IPS-18c (cell line): ENCODE measurements around the gene C2CD2.

Source experiments
- H3K4me3 ChIP-seq: 2 replicates; pipeline ENCODE4 v1.7.0; 2013; ENCODE audit warnings: low read depth, mild to moderate bottlenecking, low read length, moderate library complexity; ENCODE audit not compliant: insufficient read depth
- H3K9me3 ChIP-seq: one replicate; pipeline ENCODE4 v1.6.1; 2013; ENCODE audit warnings: mild to moderate bottlenecking, low read length, moderate library complexity; ENCODE audit not compliant: control insufficient read depth, insufficient read depth

C2CD2 gene

DNA sequence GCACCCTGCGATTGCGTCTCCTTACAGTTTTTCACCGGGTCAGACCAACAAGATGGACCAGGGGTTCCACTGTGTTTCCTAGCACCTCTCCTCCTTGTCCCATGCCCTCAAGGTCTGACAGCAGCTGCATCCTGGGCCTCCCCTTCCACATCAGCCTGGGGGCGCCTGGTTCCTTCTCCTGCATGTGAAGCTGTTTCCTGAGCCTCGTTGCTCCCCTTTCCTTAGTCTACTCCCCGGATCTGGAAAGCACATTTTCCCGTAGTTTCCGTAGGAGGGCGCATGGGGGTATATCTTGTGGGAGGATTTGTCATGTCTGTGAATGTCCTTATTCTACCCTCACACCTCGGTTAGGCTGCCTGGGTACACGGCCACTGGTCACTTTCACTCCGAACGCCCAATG, 80.8 kb downstream of the C2CD2 start:
- H3K9me3 ChIP-seq = no peaks in the 10 kb centered on the region
- no peak overlapping the region for H3K4me3 ChIP-seq

DNA sequence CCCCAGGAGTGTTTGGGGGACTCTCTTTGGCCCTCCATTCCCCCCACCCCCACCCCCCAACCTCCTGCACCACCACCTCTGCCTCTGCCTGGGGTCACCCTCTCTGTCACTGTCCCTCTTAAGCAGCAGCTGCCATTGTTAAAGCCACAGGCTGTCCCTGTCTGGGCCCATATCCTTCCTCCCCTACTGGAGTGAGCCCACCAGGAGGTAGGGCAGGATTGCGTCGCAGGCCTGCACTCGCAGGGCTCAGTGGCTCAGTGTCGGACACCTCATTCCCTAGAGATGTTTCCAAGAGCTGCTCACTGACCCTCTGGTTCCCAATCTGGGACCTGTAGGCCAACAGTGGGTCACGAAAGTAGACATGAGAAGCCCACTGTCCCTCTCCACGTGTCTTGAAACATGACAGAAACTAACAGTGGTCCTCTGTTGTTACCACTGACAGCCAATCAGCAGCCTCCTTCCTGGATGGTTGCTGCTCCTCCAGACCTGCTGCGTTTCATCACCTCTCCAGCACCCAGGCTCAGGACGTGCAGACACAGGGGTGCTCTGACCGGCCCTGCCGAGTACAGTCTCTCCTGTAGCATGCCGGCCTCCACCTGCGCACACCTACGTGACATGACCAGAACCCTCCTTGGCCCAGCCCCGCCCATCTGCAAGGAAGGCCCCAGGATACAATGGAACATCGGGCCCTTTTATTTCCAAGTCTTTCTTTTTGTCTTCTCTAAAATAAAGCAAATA, 82.4 kb downstream of the C2CD2 start:
- H3K9me3 ChIP-seq = no peaks in the 10 kb centered on the region

DNA sequence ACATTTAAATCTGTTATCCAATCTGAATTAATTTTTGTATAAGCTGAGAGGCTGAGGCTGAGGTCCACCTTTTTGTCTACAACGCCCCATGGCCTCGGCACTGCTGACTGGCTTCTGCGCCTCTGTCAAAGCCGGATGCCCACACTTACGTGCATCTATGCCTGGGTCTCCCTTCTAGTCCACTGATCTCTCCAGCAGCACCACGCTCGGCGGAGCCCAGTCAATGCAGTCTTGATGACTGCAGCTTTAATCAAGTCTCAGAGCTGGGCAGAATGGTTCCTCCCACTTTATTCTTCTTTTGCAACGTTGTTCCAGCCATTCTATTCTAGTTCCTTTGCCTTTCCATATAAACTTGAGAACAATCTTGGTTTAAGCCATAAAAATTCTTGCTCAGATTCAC, 84.0 kb downstream of the C2CD2 start:
- no peak overlapping the region for H3K4me3 ChIP-seq
- no peaks in the 10 kb centered on the region for H3K9me3 ChIP-seq

More for the DNA sequence above, 82.4 kb downstream of the C2CD2 start:
- H3K4me3 ChIP-seq = no peak overlapping the region

DNA sequence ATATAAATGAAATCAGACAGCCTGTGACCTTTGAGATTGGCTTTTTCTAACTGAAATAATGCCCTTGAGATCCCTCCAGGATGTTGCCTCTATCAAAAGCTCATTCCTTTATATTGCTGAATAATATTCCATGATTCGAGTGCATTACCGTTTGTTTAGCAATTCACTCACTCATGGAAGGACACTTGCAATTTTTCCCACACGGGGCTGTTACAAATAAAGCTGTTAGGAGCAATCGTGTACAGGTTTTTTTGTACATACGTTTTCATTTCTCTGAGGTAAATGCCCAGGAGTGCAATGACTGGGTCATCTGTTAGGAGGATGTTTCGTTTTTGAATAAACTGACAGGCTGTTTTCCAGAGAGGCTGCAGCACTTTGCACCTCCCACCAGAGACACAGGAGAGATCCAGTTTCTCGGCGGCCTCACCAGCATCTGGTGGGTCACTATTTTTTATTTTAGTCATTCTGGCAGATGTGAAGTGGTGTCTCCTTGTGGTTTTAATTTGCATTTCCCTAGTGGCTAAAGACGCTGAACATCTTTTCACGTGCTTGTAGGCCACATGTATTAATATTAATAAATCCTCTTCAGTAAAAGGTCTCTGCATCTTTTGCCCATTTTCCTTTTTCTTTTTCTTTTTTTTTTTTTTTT, 85.6 kb downstream of the C2CD2 start:
- Histone ChIP-seq H3K4me3 (no peak overlapping the region), H3K9me3 (peaks cover 3% of the 10 kb centered on the region)

DNA sequence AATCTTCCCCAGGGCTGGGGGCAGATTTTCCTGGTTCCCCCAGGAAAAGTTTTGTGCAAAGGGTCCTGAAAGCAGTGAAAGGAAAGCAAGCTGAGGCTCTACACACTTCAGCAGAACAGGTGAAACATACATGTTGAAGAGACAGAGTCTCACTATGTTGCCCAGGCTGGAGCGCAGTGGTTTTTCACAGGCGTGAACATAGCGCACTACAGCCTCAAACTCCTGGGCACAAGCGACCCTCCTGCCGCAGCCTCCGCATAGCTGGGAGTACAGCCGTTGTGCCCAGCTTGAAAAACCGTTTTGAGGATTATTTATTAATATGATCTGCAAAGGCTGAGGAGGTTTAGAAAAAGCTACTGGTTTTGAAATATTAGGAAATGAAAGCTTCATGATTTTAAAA, 86.5 kb downstream of the C2CD2 start:
- Histone ChIP-seq H3K4me3 (no peak overlapping the region), H3K9me3 (peaks cover 3% of the 10 kb centered on the region)

DNA sequence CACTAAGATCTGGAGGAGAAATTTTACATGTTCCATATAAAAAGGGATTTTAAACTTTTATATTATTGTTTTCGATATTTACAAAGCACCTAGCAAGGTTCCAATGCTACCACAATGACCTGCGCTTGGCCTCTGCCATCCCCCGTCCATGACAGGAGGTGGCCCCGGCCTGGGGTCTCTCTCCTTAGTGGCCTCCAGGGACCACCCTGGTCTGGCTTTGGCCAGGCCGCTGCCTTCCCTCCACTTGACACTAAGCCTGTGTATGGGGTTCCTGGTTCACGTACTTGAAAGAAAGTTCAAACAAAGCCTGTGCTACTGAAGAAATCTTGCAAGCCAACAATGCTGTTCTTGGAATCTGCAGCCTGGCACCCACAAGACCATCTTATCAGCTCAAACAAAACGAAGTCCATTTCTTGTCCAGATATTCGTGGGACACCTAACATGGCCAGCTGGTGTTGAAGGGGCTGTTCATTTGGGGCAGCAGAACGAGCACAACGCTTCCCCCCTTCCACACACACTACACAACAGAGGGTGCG, 87.5 kb downstream of the C2CD2 start:
- Histone ChIP-seq H3K4me3 (no peak overlapping the region), H3K9me3 (peaks cover 3% of the 10 kb centered on the region)

DNA sequence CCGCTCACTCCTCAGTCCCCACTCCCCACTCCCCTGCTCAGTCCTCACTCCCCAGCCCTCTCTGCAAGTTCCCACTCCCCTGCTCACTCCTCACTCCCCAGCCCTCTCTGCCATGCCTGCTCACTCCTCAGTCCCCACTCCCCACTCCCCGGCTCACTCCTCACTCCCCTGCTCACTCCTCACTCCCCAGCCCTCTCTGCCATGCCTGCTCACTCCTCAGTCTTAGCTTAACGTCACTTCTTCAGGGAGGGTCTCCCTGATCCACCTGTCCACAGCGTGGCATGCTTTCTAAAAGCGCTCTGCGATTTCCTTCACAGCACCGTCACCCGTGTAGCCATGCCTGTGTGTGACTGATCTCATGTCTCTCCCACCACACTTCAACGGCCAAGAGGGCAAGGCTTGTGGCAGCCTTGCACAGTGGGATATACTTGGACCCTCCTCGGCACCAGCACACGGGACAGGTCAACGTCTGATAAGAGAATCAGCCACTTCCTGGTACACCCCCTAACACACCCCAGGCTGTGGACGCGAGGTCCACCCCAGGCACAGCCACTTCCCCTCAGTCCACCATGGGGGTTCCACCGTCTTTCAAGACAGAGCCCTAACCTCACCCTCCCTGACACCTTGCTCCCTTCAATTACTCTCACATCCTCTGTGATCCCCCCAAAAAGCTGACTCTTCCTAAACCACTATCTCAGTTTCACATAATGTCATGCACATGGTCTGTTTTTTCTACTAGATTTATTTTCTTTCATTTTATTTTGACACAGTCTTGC, 88.6 kb downstream of the C2CD2 start:
- Histone ChIP-seq H3K9me3 (peaks cover 5% of the 10 kb centered on the region), H3K4me3 (no peak overlapping the region)

DNA sequence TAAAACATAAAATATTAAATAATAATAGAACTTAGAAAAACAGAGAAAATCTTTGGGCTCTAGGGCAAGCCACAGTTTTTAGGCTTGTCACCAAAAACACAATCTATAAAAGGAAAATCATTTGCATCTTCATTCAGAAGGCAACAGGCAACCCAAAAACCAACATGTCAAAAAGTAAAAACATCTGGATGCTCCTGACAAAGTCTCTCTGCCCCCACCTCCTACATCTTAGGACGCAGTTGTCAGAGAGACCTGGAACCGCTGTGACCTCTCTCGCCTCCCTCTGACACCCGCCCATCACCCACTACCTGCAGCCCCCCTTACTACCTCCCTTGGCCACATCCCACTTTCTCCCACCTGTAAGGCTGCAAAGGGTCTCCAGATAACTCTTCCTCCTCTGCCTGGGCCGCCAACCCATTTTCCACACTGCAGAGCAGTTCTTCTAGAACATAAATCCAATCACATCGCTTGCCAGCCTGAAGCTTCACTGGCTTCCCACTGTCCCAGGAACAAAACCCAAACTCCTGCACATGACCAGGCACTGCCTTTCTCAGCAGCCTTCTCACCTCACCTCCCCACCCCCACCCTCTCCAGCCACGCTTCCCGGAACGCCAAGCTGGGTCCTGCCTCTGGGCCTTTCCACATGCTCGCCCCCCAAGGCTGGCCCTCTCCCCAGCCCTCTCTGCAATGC, 89.4 kb downstream of the C2CD2 start:
- H3K9me3 ChIP-seq = peaks cover 5% of the 10 kb centered on the region
- no peak overlapping the region for H3K4me3 ChIP-seq

DNA sequence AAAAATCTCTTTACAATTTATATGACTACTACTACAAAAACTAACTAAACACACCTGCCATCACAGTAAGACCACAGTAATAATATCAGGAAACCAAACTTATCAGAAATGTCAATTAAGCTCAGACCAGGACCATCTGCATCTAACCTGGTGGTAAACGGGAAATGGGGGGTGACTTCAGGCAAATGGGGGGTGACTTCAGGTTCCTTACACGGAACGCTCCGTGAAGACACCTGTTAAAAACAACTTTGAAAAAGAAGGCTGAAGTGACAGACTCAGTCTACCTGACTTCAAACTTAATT, 90.4 kb downstream of the C2CD2 start:
- Histone ChIP-seq H3K4me3 (no peak overlapping the region), H3K9me3 (peaks cover 5% of the 10 kb centered on the region)

DNA sequence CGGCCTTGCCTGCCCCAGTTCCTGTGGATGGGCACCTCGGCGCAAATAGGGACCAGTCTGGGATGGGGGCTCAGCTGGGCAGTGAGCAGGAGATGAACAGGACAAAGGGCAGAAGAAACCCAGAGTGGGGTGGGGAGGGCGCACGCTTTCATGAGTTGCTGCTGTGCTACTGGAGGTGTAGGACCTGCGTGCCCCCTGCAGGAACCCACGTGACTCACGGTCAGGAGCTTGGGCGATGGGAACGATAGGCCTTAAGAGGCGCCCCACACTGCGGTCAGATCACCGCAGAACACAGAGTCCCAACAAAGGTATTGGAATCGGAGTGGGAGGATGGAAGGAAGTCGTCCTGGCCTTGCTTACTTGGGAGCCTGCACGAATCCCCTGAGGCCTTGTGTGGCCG, 91.8 kb downstream of the C2CD2 start:
- H3K4me3 ChIP-seq = no peak overlapping the region
- H3K9me3 ChIP-seq = peaks cover 5% of the 10 kb centered on the region

DNA sequence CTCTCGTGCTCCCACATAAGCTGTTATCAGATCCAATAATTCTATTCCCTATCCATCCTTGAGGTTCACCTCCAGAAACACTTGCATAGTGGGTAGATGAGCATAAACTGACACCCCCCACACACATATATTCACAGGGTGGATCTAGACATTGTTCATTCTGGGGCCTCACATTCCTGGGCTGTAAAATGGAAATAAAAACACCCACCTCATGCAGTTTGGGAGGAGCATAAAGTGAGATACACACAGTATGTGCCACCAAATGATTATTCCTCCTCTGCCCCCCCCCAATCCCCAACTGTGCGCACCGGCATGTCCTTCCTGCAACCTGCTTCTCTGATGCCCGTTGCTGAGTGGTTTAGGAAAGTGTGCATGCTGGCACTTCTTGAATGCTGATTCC, 92.6 kb downstream of the C2CD2 start:
- H3K4me3 ChIP-seq = no peak overlapping the region
- H3K9me3 ChIP-seq = peaks cover 5% of the 10 kb centered on the region

DNA sequence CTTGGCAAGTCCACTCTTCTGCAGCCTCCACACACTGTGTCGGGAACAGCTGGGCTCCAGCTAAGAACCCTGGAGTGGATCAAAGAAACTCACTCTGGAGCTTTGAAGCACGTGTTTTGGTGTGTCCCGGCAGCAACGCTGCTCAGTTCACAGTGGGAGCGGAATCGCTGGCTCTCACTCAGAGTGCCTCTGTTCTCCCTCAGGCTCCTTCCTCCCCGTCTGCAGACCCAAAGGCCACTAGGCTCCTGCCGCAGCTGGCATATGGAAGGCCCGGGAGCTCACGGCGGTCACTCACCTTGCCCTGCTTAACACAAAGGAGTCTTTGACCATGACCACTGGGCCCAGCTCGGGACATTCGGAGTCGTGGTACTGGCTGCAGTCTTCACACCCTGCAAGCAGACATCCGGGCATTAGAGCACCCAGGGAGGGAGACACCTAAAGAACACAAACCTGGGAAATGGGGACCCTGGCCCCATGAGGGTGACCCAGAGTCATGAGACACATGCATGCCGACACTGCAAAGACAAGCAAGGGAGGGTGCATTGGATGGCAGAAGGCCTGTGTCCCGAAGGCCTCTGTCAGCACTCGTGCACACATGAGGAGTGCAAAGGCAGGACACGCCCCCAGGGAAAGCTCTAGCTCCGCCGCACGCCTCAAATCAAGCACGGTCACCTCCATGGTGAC, 94.4 kb downstream of the C2CD2 start:
- no peak overlapping the region for H3K4me3 ChIP-seq
- peaks cover 3% of the 10 kb centered on the region for H3K9me3 ChIP-seq

DNA sequence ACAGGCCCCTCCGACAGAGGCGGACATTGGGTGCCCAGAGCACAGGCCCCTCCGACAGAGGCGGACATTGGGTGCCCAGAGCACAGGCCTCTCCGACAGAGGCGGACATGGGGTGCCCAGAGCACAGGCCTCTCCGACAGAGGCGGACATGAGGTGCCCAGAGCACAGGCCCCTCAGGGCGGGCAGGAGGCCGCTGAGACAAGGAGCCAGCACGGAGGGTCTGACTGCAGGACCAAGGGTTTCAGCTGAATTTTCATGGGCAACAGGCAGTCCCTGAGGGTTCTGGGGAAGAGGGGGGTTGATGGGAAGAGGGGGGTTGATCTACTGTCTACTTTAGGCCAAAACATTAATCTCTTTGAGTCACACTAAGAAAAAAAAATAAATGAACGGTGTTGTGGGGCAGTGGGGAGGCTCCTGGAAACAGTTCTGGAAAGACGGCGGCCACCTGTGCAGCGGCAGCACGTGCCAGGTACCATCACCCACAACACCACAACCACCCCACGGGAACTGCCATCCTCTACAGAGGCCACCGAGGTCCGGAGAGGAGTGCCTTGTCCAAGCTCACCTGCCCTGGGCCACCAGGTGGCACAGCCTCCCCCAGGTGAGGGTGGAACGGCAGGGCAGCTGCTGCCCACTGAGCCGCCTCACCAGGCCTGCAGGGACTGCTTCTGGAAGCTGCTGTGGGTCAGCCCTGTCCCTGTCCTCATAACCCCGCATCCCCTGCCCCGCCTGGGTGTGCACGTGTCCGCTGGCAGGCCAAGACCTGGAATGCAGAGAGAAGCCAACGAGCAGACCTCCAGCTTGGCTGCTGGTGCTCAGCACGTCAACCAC, 95.1 kb downstream of the C2CD2 start:
- Histone ChIP-seq H3K4me3 (no peak overlapping the region), H3K9me3 (peaks cover 2% of the 10 kb centered on the region)

DNA sequence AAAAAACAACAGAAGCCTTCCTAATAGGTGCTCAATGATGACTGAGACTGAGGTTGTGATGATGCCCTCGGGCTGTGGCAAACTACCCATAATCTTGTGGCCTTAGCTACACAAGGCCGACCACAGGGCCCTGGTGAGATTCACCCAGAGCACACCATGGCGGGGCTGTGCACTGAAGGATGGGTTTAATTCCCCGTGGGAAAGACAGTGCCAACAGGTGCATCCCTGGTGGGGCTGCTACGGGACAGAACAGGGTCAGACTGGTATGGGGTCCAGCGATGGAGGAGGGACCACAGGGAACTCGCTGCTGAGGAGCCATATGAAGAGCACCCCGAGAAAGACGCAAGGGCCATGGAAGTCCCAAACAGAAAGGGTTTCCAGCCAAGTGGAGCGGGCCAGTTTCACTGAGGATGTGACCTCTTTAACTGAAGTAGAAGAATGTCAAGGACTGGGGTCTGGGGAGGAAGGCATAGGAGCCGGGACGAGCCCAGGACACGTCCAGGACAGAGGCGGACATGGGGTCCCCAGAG, 96.0 kb downstream of the C2CD2 start:
- H3K9me3 ChIP-seq = peaks cover 2% of the 10 kb centered on the region
- H3K4me3 ChIP-seq = no peak overlapping the region

DNA sequence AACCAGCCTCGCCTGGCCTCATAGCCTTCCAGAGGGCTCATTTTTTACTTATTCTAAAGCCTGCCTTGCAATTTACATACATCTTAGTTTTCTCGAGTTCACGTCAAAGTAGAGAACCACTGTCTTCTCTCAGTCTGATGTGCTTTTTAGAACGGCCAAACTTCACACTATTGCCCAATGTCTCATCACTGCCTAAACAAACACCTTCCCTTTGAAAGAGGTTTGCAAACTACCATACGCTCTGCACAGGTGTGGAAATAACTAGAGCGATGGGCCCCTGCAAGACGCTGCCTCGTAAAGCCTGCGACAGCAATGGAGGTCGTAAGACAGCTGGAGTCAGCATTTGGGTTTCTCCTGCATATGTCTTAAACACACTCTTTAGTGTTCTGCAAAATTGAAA, 97.2 kb downstream of the C2CD2 start:
- H3K4me3 ChIP-seq = no peak overlapping the region
- peaks cover 2% of the 10 kb centered on the region for H3K9me3 ChIP-seq

DNA sequence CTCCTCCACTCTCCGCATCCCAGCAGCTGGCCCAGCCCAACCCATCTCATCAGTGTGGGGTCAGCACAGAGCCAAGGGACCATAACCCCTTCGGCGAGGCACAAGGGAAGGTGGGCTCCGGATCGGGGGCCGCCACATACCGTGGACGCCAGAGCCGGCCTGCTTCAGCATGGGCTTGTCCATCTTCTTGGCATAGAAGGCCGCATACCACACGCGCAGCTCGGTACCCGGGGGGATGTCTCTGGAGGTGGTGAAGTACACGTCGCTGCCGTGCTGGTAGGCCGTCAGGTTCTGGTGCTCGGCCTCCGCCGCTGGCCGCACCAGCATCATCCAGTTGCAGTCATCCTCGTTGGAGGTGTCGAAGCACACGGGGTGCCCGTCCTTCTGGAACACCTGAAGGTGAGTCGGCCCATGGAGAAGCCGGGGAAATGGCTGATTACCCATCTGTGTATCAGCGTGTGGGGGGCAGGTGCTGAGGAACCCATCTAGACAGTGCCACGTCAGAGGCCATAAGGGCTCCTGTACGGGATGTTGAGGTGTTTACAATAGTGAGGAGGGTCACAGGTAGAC, 99.3 kb downstream of the C2CD2 start:
- Histone ChIP-seq H3K4me3 (no peak overlapping the region), H3K9me3 (no peaks in the 10 kb centered on the region)
